H1 (cell line): ENCODE results near the gene CMTM2. TPM values are rescaled to one million over a fixed set of nuclear protein-coding genes. Genes with fewer than 3 reads are reported as not detected.

Source experiments
- CTCF ChIA-PET: fragments of 300-600 bp; sonication (Branson Sonifier 250); formaldehyde crosslinking; loops from one replicate; lab custom pipeline; 2021; ENCODE audit not compliant: partially characterized antibody; lab: Charles Lee
- POLR2A ChIA-PET: fragments of 300-600 bp; sonication (Branson Sonifier 250); formaldehyde crosslinking; loops from one replicate; lab custom pipeline; 2021; ENCODE audit warnings: inconsistent platforms; ENCODE audit not compliant: partially characterized antibody; lab: Charles Lee
- DNase-seq, 2 experiments: peaks; one replicate each; pipeline versions ENCODE4 v3.0.0 to v3.0.0-alpha.2; 2010 to 2022; ENCODE audit warnings: low spot score in 2 of 2, low read depth in 1 of 2, mixed read lengths in 1 of 2
- FAIRE-seq: peaks from 2 replicates; lab custom pipeline; 2011; peaks lifted over from hg19 to GRCh38; lab: Jason Lieb, UNC
- H2AFZ ChIP-seq: 2 replicates; pipeline ENCODE4 v1.8.1; 2012; ENCODE audit warnings: low read length, inconsistent platforms
- H2AK5ac ChIP-seq: 2 replicates; pipeline ENCODE4 v1.6.1; 2013; ENCODE audit warnings: low read depth, low read length
- H2BK120ac ChIP-seq: replicated peaks from 2 replicates; pipeline ENCODE3; 2013; ENCODE audit warnings: low read depth, low read length, inconsistent platforms
- H2BK12ac ChIP-seq: 2 replicates; pipeline ENCODE4 v1.6.1; 2013; ENCODE audit warnings: low read depth, low read length
- H2BK15ac ChIP-seq: 2 replicates; pipeline ENCODE4 v1.6.1; 2013; ENCODE audit warnings: low read length
- H2BK20ac ChIP-seq: 2 replicates; pipeline ENCODE4 v1.6.1; 2013; ENCODE audit warnings: low read length
- H2BK5ac ChIP-seq: 2 replicates; pipeline ENCODE4 v1.6.1; 2013; ENCODE audit warnings: low read depth, low read length
- H3K14ac ChIP-seq: 2 replicates; pipeline ENCODE4 v1.6.1; 2013; ENCODE audit warnings: inconsistent platforms; ENCODE audit not compliant: insufficient read length
- H3K18ac ChIP-seq: 2 replicates; pipeline ENCODE4 v1.6.1; 2013; ENCODE audit warnings: low read length; ENCODE audit errors: extremely low read depth
- H3K23ac ChIP-seq: 2 replicates; pipeline ENCODE4 v1.6.1; 2013; ENCODE audit warnings: inconsistent platforms; ENCODE audit not compliant: insufficient read length
- H3K23me2 ChIP-seq: 2 replicates; pipeline ENCODE4 v1.6.1; 2013; ENCODE audit warnings: low read depth, low read length
- H3K27ac ChIP-seq: 2 replicates; pipeline ENCODE4 v1.6.1; 2011; ENCODE audit warnings: low read depth, low read length, inconsistent platforms
- H3K27me3 ChIP-seq, 4 experiments: replicated peaks in 1 of 4; 1 replicate in 1 of 4; 2 replicates in 3 of 4; pipeline versions ENCODE4 v1.6.1 to v1.8.1; 2011 to 2013; ENCODE audit warnings: low read length in 3 of 4, mild to moderate bottlenecking in 3 of 4, inconsistent platforms in 2 of 4, mixed read lengths in 2 of 4, moderate library complexity in 1 of 4; ENCODE audit not compliant: control insufficient read depth in 3 of 4, insufficient read depth in 3 of 4; ENCODE audit errors: extremely low read depth in 1 of 4
- H3K36me3 ChIP-seq, 4 experiments: 2 replicates each; pipeline versions ENCODE4 v1.6.1 to v1.8.1; 2011 to 2013; ENCODE audit warnings: mild to moderate bottlenecking in 4 of 4, low read length in 3 of 4, moderate library complexity in 2 of 4, control low read depth in 1 of 4, inconsistent platforms in 1 of 4; ENCODE audit not compliant: insufficient read depth in 4 of 4, control insufficient read depth in 2 of 4
- H3K4ac ChIP-seq: replicated peaks from 2 replicates; pipeline ENCODE3; 2013; ENCODE audit warnings: low read length, low read depth, mixed read lengths, inconsistent platforms; ENCODE audit not compliant: insufficient read length
- H3K4me1 ChIP-seq, 4 experiments: replicated peaks in 1 of 4; 1 replicate in 1 of 4; 2 replicates in 3 of 4; pipeline versions ENCODE4 v1.6.1 to v1.8.1; 2011 to 2013; ENCODE audit warnings: low read length in 3 of 4, inconsistent platforms in 2 of 4, mixed read lengths in 1 of 4; ENCODE audit not compliant: insufficient read depth in 4 of 4, control insufficient read depth in 3 of 4
- H3K4me2 ChIP-seq, 2 experiments: 2 replicates each; pipeline versions ENCODE4 v1.6.1 to v1.8.1; 2011 to 2013; ENCODE audit warnings: low read depth in 2 of 2, low read length in 2 of 2, control low read depth in 1 of 2, inconsistent platforms in 1 of 2, mild to moderate bottlenecking in 1 of 2; ENCODE audit not compliant: insufficient read depth in 1 of 2
- H3K4me3 ChIP-seq, 4 experiments: fragments of 200-600, 300-600 bp in 1 of 4; sonication (generic), shearing (Covaris generic), sonication (Bioruptor Twin) in 1 of 4; 2 replicates each; pipeline versions ENCODE4 v1.5.1 to v1.8.1; 2011 to 2016; ENCODE audit warnings: low read length in 4 of 4, low read depth in 3 of 4, control low read depth in 2 of 4, inconsistent platforms in 2 of 4, mild to moderate bottlenecking in 2 of 4, mixed read lengths in 1 of 4, moderate library complexity in 1 of 4; ENCODE audit not compliant: insufficient read depth in 2 of 4; ENCODE audit errors: extremely low read depth in 1 of 4
- H3K56ac ChIP-seq: replicated peaks from 2 replicates; pipeline ENCODE3; 2013; ENCODE audit warnings: low read depth, mild to moderate bottlenecking, mixed read lengths, low read length, inconsistent platforms; ENCODE audit not compliant: insufficient read length
- H3K79me1 ChIP-seq: 2 replicates; pipeline ENCODE4 v1.6.1; 2013; ENCODE audit warnings: low read depth, low read length, control low read depth
- H3K79me2 ChIP-seq, 2 experiments: 2 replicates each; pipeline versions ENCODE4 v1.6.1 to v1.8.1; 2012 to 2013; ENCODE audit warnings: low read length in 2 of 2, mild to moderate bottlenecking in 2 of 2, inconsistent platforms in 1 of 2; ENCODE audit not compliant: insufficient read depth in 2 of 2, control insufficient read depth in 1 of 2
- H3K9ac ChIP-seq, 4 experiments: replicated peaks in 1 of 4; 1 replicate in 1 of 4; 2 replicates in 3 of 4; pipeline versions ENCODE4 v1.6.1 to v1.8.1; 2011 to 2013; ENCODE audit warnings: low read depth in 3 of 4, low read length in 3 of 4, control low read depth in 2 of 4, mild to moderate bottlenecking in 2 of 4, moderate library complexity in 2 of 4, inconsistent platforms in 1 of 4; ENCODE audit errors: extremely low read depth in 1 of 4
- H3K9me3 ChIP-seq, 2 experiments: 2 replicates each; pipeline versions ENCODE4 v1.6.1 to v1.8.1; 2012 to 2013; ENCODE audit warnings: mild to moderate bottlenecking in 2 of 2, moderate library complexity in 2 of 2, control low read depth in 1 of 2, inconsistent platforms in 1 of 2, low read depth in 1 of 2, low read length in 1 of 2, mixed read lengths in 1 of 2; ENCODE audit not compliant: insufficient read depth in 2 of 2
- H4K20me1 ChIP-seq, 2 experiments: replicated peaks in 1 of 2; 2 replicates each; pipeline versions ENCODE3 to v1.8.1; 2011 to 2013; ENCODE audit warnings: inconsistent platforms in 2 of 2, low read length in 2 of 2, mild to moderate bottlenecking in 1 of 2; ENCODE audit not compliant: insufficient read depth in 2 of 2, control insufficient read depth in 1 of 2
- H4K5ac ChIP-seq: 2 replicates; pipeline ENCODE4 v1.6.1; 2013; ENCODE audit warnings: low read length, low read depth, mixed read lengths, inconsistent platforms; ENCODE audit not compliant: insufficient read length
- H4K8ac ChIP-seq: 2 replicates; pipeline ENCODE4 v1.8.0; 2013; ENCODE audit warnings: mild to moderate bottlenecking, moderate library complexity, low read length, inconsistent platforms; ENCODE audit not compliant: insufficient read depth; ENCODE audit errors: extremely low read depth
- H4K91ac ChIP-seq: replicated peaks from 2 replicates; pipeline ENCODE3; 2013; ENCODE audit warnings: low read length, mixed read lengths, inconsistent platforms; ENCODE audit not compliant: insufficient read length
- CTCF ChIP-seq, 3 experiments: IDR thresholded peaks; 1 replicate in 2 of 3; 2 replicates in 1 of 3; pipeline versions ENCODE4 v1.5.1 to v1.6.1; 2011; ENCODE audit warnings: low read length in 3 of 3, mild to moderate bottlenecking in 3 of 3, inconsistent platforms in 2 of 3, low read depth in 1 of 3, moderate library complexity in 1 of 3; ENCODE audit not compliant: insufficient read depth in 1 of 3; ENCODE audit errors: control extremely low read depth in 1 of 3
- FOSL1 ChIP-seq: IDR thresholded peaks from 2 replicates; pipeline ENCODE4 v1.6.1; 2011; ENCODE audit warnings: mild to moderate bottlenecking, low read depth, low read length, moderate library complexity; ENCODE audit not compliant: insufficient read depth
- GABPA ChIP-seq: IDR thresholded peaks from 2 replicates; pipeline ENCODE4 v1.6.1; 2011; ENCODE audit warnings: mild to moderate bottlenecking, low read length, moderate library complexity, borderline replicate concordance; ENCODE audit not compliant: insufficient read depth
- GTF2F1 ChIP-seq: IDR thresholded peaks from 2 replicates; pipeline ENCODE4 v1.6.1; 2012; ENCODE audit warnings: low read depth, low read length, improper control_type of control experiment, borderline replicate concordance
- HDAC6 ChIP-seq: IDR thresholded peaks from one replicate; pipeline ENCODE4 v1.7.1; 2012; ENCODE audit warnings: low read depth, mild to moderate bottlenecking, inconsistent platforms, low read length, moderate library complexity
- RNF2 ChIP-seq: fragments of 200-900, 300-1000 bp; sonication (generic); IDR thresholded peaks from 2 replicates; pipeline ENCODE4 v1.7.1; 2016; ENCODE audit warnings: borderline replicate concordance, low read depth, mild to moderate bottlenecking, antibody characterized with exemption, low read length; ENCODE audit not compliant: poor library complexity, severe bottlenecking; ENCODE audit errors: missing control alignments
- SP1 ChIP-seq: IDR thresholded peaks from 2 replicates; pipeline ENCODE4 v1.6.1; 2011; ENCODE audit warnings: low read depth, low read length
- WGBS, 2 experiments: shearing (Covaris generic) in 1 of 2; methylation state at CpG; one replicate each; pipeline versions ENCODE4 v1.1.6 to v1.1.7; 2013 to 2015; ENCODE audit warnings: low lambda C conversion rate in 2 of 2, mixed read lengths in 2 of 2, inconsistent platforms in 1 of 2, low coverage in 1 of 2, missing lambda C conversion rate in 1 of 2; ENCODE audit not compliant: insufficient replicate concordance in 2 of 2, insufficient coverage in 1 of 2, insufficient read length in 1 of 2; ENCODE audit errors: extremely low coverage in 1 of 2, missing lambda C conversion rate in 1 of 2; 5-methylcytosine and 5-hydroxymethylcytosine counted together
- polyA plus RNA-seq, 7 experiments: library from polyadenylated mRNA; depleted of rRNA in 3 of 7; stranded (reverse) in 5 of 7; unstranded in 2 of 7; fragments of >200 nt in 5 of 7; fragments of 200-250 nt in 2 of 7; gene quantifications; 1 replicate in 5 of 7; 2 replicates in 1 of 7; 4 replicates in 1 of 7; pipeline versions ENCODE4 v1.2.1 to v1.2.3, GENCODE V29; 2011 to 2013; ENCODE audit warnings: missing spikeins in 2 of 7, mixed read lengths in 2 of 7
- total RNA-seq: library from RNA; stranded (reverse); fragmentation: NEBNext Ultra II Directional; extraction: Animal tissue kit (Norgen Biotek cat#: 25700); gene quantifications from 2 replicates; pipeline ENCODE4 v1.2.1, GENCODE V29; 2021

CMTM2 gene
- total and polyA plus RNA-seq, 2 of the 8 experiments (the other 6 are each of a cell fraction or from before 2014, with no cell fraction given), result not detected

- no peak overlapping the region for H4K91ac ChIP-seq
- no peak overlapping the region for H3K4ac ChIP-seq
- H4K8ac ChIP-seq, result no peak overlapping the region
- FAIRE-seq, result no peak
- no peak overlapping the region for H3K14ac ChIP-seq
- no peak overlapping the region for H3K18ac ChIP-seq
- H2BK5ac ChIP-seq, result no peak overlapping the region
- H3K36me3 ChIP-seq, result no peaks in the 10 kb centered on the region; a peak in 2 of 8 replicates
- no peaks in the 10 kb centered on the region for H3K23me2 ChIP-seq
- H2BK120ac ChIP-seq, result no peak overlapping the region
- H3K27ac ChIP-seq, result no peak overlapping the region
- H3K56ac ChIP-seq, result no peak overlapping the region
- no peaks in the 10 kb centered on the region for H3K4me1 ChIP-seq
- DNase-seq, result no peak
- WGBS, 2 experiments, result 79% methylated on average over 1 of the region's 1 CpG; no CpG with 5 or more reads in 1 of the 2 experiments
- no peak overlapping the region for H3K4me3 ChIP-seq
- H3K4me2 ChIP-seq, result no peak overlapping the region
- H2BK20ac ChIP-seq, result no peak overlapping the region
- H3K27me3 ChIP-seq, result no peaks in the 10 kb centered on the region
- H2AFZ ChIP-seq, result no peak overlapping the region
- TF ChIP-seq GTF2F1 (no peak), RNF2 (no peak), HDAC6 (no peak), SP1 (no peak), FOSL1 (no peak), GABPA (no peak), CTCF (IDR thresholded peaks at IDR 0.05; ENCODE audit: control extremely low read depth in 1 of 3, insufficient read depth in 1 of 3, low read depth in 1 of 3, low read length in 3 of 3) (no peak)
- TF ChIP-seq, all 59 proteins: peak for 0
- H3K79me2 ChIP-seq, result no peaks in the 10 kb centered on the region
- H3K9me3 ChIP-seq, result no peaks in the 10 kb centered on the region
- no peak overlapping the region for H2AK5ac ChIP-seq
- ChIA-PET POLR2A (interaction anchor here (1.0 kb wide), 1 partner anchor 11 kb away, joined by 3 read pairs; no protein-coding TSS in a partner anchor), CTCF (interaction anchor here (0.8 to 0.9 kb wide), 2 partner anchors 29 to 68 kb away, joined by 3 read pairs; no protein-coding TSS in a partner anchor)
- H2BK15ac ChIP-seq, result no peak overlapping the region
- H3K9ac ChIP-seq, result no peak overlapping the region
- no peak overlapping the region for H3K23ac ChIP-seq
- no peaks in the 10 kb centered on the region for H4K20me1 ChIP-seq
- no peaks in the 10 kb centered on the region for H3K79me1 ChIP-seq
- H2BK12ac ChIP-seq, result no peak overlapping the region
- H4K5ac ChIP-seq, result no peak overlapping the region
Observed at GRCh38 chr16:66560107-66560506, 19.2 kb upstream of the CMTM2 start.
